ENCODE data around the gene DBT.
A peak's percentile ranks its signal among the peaks of the same experiment; 100 is the strongest.
"Not testable (repeated sequence)": the region's sequence is repeated elsewhere in the genome, so short reads cannot be mapped to it uniquely, and the experiment has no call there.

Gene DBT

DNA sequence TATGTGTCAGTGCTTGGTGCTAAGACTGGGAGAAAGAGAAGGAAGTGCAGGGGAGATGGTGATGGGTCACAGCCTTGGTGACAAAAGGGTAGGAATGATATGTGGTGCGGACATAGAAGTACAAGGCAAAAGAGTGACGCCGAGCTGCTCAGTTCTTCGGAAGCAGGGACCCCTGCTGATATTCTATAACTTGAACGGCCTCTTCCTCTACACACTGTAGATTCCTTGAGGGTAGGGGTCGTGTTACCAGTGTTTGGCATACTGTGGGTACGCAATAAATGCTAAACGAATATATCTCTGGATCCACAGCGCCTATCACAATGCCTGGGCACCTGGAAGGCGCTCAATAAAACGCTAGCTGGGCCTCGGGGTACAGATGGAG, 488 bp downstream of the DBT start:
- DNase-seq = no peak

GRCh38 chr1:100246738-100247137, 2.9 kb downstream of the DBT start:
- no peak for DNase-seq

DNA sequence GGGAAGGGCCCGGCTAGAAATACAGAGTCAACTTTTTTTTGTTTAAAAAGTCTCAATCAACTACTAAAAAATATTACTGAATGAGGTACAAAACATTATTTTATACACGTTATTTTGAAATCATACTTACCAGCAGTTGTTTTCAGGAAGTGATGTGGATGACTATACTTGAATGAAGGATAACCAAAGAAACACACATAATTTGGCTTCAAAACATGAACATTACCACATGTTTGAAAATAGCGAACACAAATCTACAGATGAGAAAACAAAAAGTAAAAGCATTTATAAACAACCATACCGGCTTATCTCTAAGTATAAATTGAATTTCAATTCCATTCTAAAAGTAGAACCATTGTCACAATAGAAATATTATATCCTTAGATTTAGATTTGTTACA, 9.0 kb downstream of the DBT start:
- DNase-seq = no peak

- no peak for DNase-seq
Measured at GRCh38 chr1:100239961-100240360, 9.7 kb downstream of the DBT start.

- DNase-seq = no peak
Measured at GRCh38 chr1:100237091-100237490, 12.5 kb downstream of the DBT start.

DNA sequence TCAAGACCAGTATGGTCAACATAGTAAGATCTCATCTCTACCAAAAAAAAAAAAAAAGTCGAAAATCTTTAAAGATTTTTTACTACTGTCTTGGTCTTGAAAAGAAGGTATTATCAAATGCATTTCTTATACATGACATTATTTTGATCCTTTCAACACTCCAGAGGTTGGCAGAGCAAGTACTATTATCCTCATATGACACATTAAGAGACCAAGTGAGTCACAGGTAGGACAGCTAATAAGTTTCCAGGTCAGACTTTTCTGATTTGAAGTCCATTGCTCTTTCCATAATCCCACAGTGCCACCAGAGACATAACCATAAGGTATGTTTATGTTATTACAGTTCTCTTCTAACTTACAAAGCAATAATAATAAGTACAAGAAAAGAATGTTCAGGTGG, 15.2 kb downstream of the DBT start:
- DNase-seq = no peak

GRCh38 chr1:100233566-100233965, 16.1 kb downstream of the DBT start:
- DNase-seq = not testable (repeated sequence)

DNA sequence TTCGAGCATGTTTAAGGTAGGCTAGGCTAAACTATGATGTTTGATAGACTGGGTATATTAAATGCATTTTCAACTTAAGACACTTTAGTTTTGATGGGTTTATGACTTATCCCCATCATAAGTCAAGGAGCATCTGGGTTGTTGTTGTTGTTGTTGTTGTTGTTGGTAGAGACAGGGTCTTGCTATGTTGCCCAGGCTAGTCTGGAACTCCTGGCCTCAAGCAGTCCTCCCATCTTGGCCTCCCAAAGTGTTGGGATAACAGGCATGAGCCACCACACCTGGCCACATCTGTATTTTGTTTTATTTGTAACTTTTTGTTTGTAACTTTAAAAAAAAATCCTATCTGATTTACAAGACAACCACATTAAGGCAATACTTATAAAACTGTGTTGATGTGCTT, 17.5 kb downstream of the DBT start:
- no peak for DNase-seq

DNA sequence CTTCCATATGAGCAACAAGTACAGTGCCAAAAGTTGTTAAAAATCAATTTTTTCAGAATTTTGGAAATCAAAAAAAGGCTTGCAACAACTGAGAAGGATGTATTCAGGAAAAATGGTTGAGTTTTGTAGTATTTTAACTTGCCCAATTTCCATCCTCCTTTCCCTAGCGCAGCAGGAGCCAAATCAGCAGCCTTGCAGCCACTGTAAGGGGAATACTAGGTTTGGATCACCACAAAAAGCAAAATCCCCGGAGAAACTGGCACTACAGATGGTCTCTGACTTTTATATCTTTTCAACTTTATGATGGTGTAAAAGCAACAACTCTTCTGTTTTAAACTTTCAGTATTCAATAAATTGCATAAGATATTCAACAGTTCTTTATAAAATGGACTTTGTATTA, 17.9 kb downstream of the DBT start:
- no peak for DNase-seq

DNA sequence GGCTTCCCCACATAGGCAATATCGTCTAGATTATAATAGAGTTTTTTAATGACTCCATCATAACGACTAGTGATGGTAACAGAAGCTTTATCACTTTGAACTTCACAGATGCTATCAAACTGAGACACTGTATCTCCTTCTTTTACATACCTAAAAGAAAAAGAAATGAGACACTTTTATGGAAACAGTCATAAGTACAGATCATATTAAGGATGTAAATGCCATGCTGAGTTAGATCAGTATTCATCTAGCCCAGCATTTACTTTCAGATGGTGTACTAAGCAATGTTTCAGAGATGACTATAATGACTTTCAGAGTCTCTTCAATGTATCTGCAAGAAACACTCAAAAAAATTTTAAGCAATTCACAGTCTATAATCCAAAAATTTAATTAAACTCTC, 18.9 kb downstream of the DBT start:
- DNase-seq = no peak

- no peak for DNase-seq
Measured at GRCh38 chr1:100229681-100230443, 19.8 kb downstream of the DBT start.

DNA sequence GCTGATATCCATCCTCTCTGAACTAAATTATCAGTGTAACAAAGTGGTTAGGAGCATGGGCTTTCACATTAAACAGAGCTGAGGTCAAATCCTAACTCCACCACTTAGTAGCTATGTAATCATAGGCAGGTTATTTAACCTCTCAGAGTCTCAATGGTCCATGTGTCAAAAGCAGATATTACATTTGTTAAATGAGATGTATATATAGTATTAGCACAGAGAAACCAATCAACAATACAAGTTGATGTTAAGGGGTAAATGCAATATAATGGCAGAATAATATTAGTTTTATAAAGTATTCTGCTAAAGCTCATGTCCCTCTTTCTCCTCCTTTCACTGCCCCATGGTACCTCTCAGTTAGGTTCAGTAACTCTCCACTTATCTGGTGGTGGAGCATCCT, 27.2 kb downstream of the DBT start:
- no peak for DNase-seq

- no peak for DNase-seq
Measured at GRCh38 chr1:100219883-100220282, 29.8 kb downstream of the DBT start.

DNA sequence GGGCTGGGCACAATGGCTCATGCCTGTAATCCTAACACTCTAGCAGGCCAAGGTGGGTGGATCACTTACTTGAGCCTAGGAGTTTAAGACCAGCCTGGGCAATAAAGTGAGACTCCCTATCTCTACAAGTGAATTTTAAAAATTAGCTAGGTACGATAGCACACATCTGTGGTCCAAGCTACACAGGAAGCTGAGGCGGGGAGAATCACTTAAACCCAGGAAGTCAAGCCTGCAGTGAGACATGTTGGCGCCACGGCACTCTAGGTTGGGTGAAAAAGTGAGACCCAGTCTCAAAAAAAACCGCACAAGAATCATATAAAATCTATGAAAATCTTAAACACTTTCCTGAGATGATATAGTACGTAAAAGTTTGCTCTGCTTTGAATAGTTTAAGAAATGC, 30.2 kb downstream of the DBT start:
- no peak for DNase-seq

DNA sequence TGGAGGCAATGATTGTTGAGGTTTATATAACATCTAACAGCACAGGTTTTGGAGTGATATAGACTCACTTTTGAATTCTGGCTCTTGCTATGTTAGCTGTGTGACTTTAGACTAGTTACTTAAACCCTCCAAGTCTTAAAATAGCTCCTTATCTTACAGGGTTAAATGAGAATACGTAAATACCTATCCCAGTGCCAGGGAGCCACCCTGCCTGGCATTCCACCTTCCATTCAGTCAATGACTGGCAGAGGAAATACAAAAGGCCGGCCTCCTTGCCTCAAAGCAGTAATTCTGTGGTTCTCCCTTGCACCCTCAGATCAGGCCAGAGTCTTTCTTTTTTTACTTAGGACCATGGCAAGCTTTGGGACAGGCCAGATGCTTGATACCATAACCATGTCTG, 31.8 kb downstream of the DBT start:
- no peak for DNase-seq

- DNase-seq = no peak
Measured at GRCh38 chr1:100215101-100215500, 34.5 kb downstream of the DBT start.

GRCh38 chr1:100213141-100213540, 36.5 kb downstream of the DBT start:
- DNase-seq = no peak

DNA sequence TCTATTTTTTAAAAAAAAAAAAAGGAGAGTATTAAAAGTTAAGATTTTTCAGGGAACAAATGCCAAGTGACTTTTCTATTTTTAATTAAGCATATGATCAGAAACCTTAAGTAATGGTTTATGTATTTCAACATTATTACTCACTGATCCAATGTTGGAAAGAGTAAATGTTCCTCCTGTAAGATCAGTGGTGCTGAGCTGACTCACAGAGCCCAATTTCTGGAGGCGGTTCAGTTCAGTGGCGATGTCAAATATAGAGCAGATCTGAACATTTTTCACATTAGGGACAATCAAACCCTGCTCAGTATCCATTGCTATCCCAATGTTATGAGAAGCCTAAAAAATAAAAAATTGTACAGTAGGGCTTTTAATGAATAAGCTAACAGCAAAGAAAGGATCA, 43.3 kb downstream of the DBT start:
- DNase-seq = no peak

GRCh38 chr1:100205593-100205992, 44.0 kb downstream of the DBT start:
- not testable (repeated sequence) for DNase-seq

GRCh38 chr1:100205103-100205502, 44.5 kb downstream of the DBT start:
- not testable (repeated sequence) for DNase-seq

DNA sequence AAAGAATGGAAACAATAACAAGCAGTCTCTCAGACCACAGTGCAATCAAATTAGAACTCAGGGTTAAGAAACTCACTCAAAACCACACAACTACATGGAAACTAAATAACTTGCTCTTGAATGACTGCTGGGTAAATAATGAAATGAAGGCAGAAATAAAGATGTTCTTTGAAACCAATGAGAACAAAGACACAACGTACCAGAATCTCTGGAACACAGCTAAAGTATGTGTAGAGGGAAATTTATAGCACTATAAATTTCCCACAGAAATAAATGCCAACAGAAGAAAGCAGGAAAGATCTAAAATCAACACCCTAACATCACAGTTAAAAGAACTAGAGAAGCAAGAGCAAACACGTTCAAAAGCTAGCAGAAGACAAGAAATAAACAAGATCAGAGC, 46.9 kb downstream of the DBT start:
- DNase-seq = not testable (repeated sequence)

DNA sequence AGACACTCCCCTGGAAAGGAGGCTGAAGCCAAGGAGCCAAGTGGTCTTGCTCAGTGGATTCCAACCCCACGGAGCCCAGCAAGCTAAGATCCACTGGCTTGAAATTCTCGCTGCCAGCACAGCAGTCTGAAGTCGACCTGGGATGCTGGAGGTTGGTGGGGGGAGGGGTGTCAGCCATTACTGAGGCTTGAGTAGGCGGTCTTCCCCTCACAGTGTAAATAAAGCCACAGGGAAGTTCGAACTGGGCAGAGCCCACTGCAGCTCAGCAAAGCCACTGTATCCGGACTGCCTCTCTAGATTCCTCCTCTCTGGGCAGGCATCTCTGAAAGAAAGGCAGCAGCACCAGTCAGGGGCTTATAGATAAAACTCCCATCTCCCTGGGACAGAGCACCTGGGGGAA, 49.6 kb downstream of the DBT start:
- DNase-seq = not testable (repeated sequence)

GRCh38 chr1:100198596-100198995, 51.0 kb downstream of the DBT start:
- DNase-seq = no peak

DNA sequence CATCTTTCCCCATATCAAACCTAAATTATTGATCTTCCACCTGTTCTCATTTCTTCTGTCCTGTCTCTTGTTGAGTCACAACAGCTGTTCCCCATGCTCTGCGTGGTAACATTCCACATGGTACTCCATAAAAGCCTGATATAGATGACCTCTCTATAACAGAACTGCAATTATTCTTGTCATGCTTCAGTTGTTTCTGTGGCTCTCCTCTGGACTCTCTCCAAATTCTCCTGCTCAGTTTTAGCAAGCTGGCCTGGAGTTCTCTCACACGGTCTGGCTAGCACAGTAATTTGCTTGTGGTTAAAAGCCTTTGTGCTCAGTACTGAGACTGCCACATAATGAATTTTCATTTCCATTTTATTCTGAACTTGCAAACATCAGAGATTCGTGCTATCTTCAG, 61.0 kb downstream of the DBT start:
- DNase-seq = peak; percentile 86

DNA sequence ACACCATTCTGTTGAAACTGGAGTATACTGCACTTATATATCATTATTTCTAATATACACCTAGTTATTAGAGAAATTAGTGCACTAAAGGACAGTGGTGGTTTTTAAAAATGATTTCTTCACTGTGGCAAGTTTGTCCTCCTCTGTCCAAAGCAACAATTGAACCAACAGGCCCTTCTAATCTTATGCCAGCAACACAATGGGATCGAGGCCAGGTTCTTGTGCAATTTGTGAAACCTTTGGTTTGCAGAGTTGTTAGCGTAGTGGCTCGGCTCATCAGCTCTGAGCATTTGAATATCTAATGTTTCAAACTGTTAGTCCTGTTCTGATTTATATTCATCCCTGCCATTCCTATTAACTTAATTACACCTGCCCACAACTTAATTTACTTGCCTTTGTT, 61.7 kb downstream of the DBT start:
- no peak for DNase-seq

GRCh38 chr1:100184536-100184935, 65.1 kb downstream of the DBT start:
- no peak for DNase-seq
